Prostate gland (tissue), 2 donors: ENCODE measurements around the gene PPM1L. TPM values are rescaled to one million over a fixed set of nuclear protein-coding genes. Genes with fewer than 3 reads are reported as not detected.

ENCODE experiments used
- DNase-seq: peaks from one replicate; pipeline ENCODE4 v3.0.0-alpha.2; 2019; ENCODE audit warnings: low spot score
- H3K27ac ChIP-seq, 2 donors: fragments of 200-600 bp; sonication (generic); 2 replicates each; pipeline ENCODE4 v1.5.1; 2017 to 2019
- H3K27me3 ChIP-seq: fragments of 200-600 bp; sonication (generic); replicated peaks from 2 replicates; pipeline ENCODE4 v1.5.1; 2019; ENCODE audit not compliant: insufficient read depth
- H3K36me3 ChIP-seq, 2 donors: fragments of 200-600 bp; sonication (generic); 1 replicate in 1 of 2; 2 replicates in 1 of 2; pipeline versions ENCODE4 v1.5.1 to v1.8.1; 2017 to 2019
- H3K4me1 ChIP-seq: fragments of 200-600 bp; sonication (generic); replicated peaks from 2 replicates; pipeline ENCODE4 v1.5.1; 2019
- H3K4me3 ChIP-seq, 2 donors: fragments of 200-600 bp; sonication (generic); 2 replicates each; pipeline ENCODE4 v1.5.1; 2017 to 2019
- H3K9me3 ChIP-seq: fragments of 200-600 bp; sonication (generic); 2 replicates; pipeline ENCODE4 v1.5.1; 2017
- CTCF ChIP-seq, 4 experiments: fragments of 200-600 bp in 2 of 4; fragments of 450-650 bp in 2 of 4; sonication (generic) in 2 of 4; IDR thresholded peaks; 1 replicate in 3 of 4; 2 replicates in 1 of 4; pipeline ENCODE4 v1.5.1; 2016 to 2019; ENCODE audit warnings: antibody characterized with exemption in 4 of 4, mild to moderate bottlenecking in 2 of 4, moderate library complexity in 2 of 4
- POLR2A ChIP-seq: fragments of 450-650 bp; IDR thresholded peaks from one replicate; pipeline ENCODE4 v1.6.1; 2016; ENCODE audit warnings: antibody characterized with exemption, mild to moderate bottlenecking
- POLR2AphosphoS5 ChIP-seq: sonication (generic); formaldehyde crosslinking; IDR thresholded peaks from one replicate; pipeline ENCODE4 v1.6.1; 2017; ENCODE audit warnings: antibody characterized with exemption
- WGBS: methylation state at CpG from one replicate; pipeline ENCODE4 v1.1.5; 2018; 5-methylcytosine and 5-hydroxymethylcytosine counted together
- intact Hi-C: fragments of 100-400 bp; cut with DNase I; formaldehyde crosslinking; loops from one replicate; pipeline ENCODE4 v1.14.2; 2022
- total RNA-seq, 2 donors: library from RNA; depleted of rRNA; stranded (reverse); fragments of >200 nt; gene quantifications; one replicate each; pipeline ENCODE4 v1.1.0, GENCODE V29; 2016

The PPM1L gene
- total RNA-seq, 2 donors from 2014 or later, result 23.6 to 27.0 TPM

GRCh38 chr3:160801386-160802118 lies 45.5 kb downstream of the PPM1L start:
- no peak overlapping the region for H3K4me3 ChIP-seq
- no peaks in the 10 kb centered on the region for H3K9me3 ChIP-seq
- no peaks in the 10 kb centered on the region for H3K27me3 ChIP-seq
- intact Hi-C loops, result loop anchor here (5.0 kb wide), 1 partner anchor 44 kb away; the partner anchor contains the start of gene PPM1L
- H3K36me3 ChIP-seq, result no peaks in the 10 kb centered on the region
- no peak for TF ChIP-seq POLR2A
- TF ChIP-seq POLR2AphosphoS5, result no peak
- no peak for TF ChIP-seq CTCF (IDR thresholded peaks at IDR 0.05)
- no peaks in the 10 kb centered on the region for H3K4me1 ChIP-seq
- H3K27ac ChIP-seq, result no peak overlapping the region
- DNase-seq, result no peak
- WGBS, result 55% methylated on average over 8 of the region's 8 CpGs

- no peak for DNase-seq
- no peaks in the 10 kb centered on the region for H3K9me3 ChIP-seq
- no peak overlapping the region for H3K27ac ChIP-seq
- intact Hi-C loops, result loop anchor here (5.0 kb wide), 1 partner anchor 47 kb away; the partner anchor contains the start of gene PPM1L
- TF ChIP-seq POLR2AphosphoS5 (no peak), POLR2A (no peak), CTCF (IDR thresholded peaks at IDR 0.05) (no peak)
- 13% methylated on average over 1 of the region's 1 CpG for WGBS
- H3K36me3 ChIP-seq, result no peaks in the 10 kb centered on the region
- no peak overlapping the region for H3K4me3 ChIP-seq
- H3K4me1 ChIP-seq, result no peaks in the 10 kb centered on the region
- no peaks in the 10 kb centered on the region for H3K27me3 ChIP-seq
Observed at GRCh38 chr3:160804762-160805161, 48.7 kb downstream of the PPM1L start.

GRCh38 chr3:160806094-160806493 lies 50.1 kb downstream of the PPM1L start:
- H3K9me3 ChIP-seq, result no peaks in the 10 kb centered on the region
- no peaks in the 10 kb centered on the region for H3K27me3 ChIP-seq
- no peak overlapping the region for H3K27ac ChIP-seq
- no peaks in the 10 kb centered on the region for H3K36me3 ChIP-seq
- TF ChIP-seq POLR2A (no peak), POLR2AphosphoS5 (no peak), CTCF (IDR thresholded peaks at IDR 0.05) (no peak)
- no peak for DNase-seq
- H3K4me3 ChIP-seq, result no peak overlapping the region
- H3K4me1 ChIP-seq, result no peaks in the 10 kb centered on the region
- intact Hi-C loops, result no loop called here

- H3K4me3 ChIP-seq, result no peak overlapping the region
- intact Hi-C loops, result no loop called here
- DNase-seq, result no peak
- no peaks in the 10 kb centered on the region for H3K36me3 ChIP-seq
- no peak overlapping the region for H3K27ac ChIP-seq
- no peak for TF ChIP-seq POLR2A
- TF ChIP-seq CTCF (IDR thresholded peaks at IDR 0.05), result no peak
- TF ChIP-seq POLR2AphosphoS5, result no peak
- WGBS, result 97% methylated on average over 3 of the region's 3 CpGs
- H3K4me1 ChIP-seq, result no peaks in the 10 kb centered on the region
- no peaks in the 10 kb centered on the region for H3K9me3 ChIP-seq
- H3K27me3 ChIP-seq, result no peaks in the 10 kb centered on the region
Observed at GRCh38 chr3:160806686-160807085, 50.7 kb downstream of the PPM1L start.

- Histone ChIP-seq H3K4me3 (no peak overlapping the region), H3K36me3 (no peaks in the 10 kb centered on the region), H3K4me1 (no peaks in the 10 kb centered on the region), H3K9me3 (no peaks in the 10 kb centered on the region), H3K27ac (no peak overlapping the region), H3K27me3 (no peaks in the 10 kb centered on the region)
- TF ChIP-seq POLR2AphosphoS5, result no peak
- no peak for TF ChIP-seq CTCF (IDR thresholded peaks at IDR 0.05)
- no peak for TF ChIP-seq POLR2A
- WGBS, result 25% methylated on average over 3 of the region's 3 CpGs
- intact Hi-C loops, result no loop called here
- DNase-seq, result no peak
Observed at GRCh38 chr3:160808838-160809237, 52.8 kb downstream of the PPM1L start.
